ACC112 (cell line): ENCODE results near the gene INPP5A.

Source experiments
- H2AFZ ChIP-seq: fragments of 200-600 bp; sonication (generic); one replicate; pipeline ENCODE4 v1.6.0; 2017; ENCODE audit warnings: antibody characterized with exemption, low read length; ENCODE audit not compliant: unreplicated experiment
- H3K27ac ChIP-seq: fragments of 200-600 bp; sonication (generic); 2 replicates; pipeline ENCODE4 v1.5.1; 2014; ENCODE audit warnings: low read depth, mild to moderate bottlenecking, antibody characterized with exemption, low read length, moderate library complexity
- H3K27me3 ChIP-seq: fragments of 200-600 bp; sonication (generic); 2 replicates; pipeline ENCODE4 v1.6.1; 2014; ENCODE audit warnings: mild to moderate bottlenecking, antibody characterized with exemption, low read length, moderate library complexity, mixed read lengths; ENCODE audit not compliant: insufficient read depth
- H3K36me3 ChIP-seq: fragments of 200-600 bp; sonication (generic); 2 replicates; pipeline ENCODE4 v1.6.1; 2016; ENCODE audit warnings: mild to moderate bottlenecking, antibody characterized with exemption, low read length, moderate library complexity, mixed read lengths; ENCODE audit not compliant: insufficient read depth
- H3K4me1 ChIP-seq: fragments of 200-600 bp; sonication (generic); one replicate; pipeline ENCODE4 v1.6.1; 2016; ENCODE audit warnings: low read length, mixed read lengths; ENCODE audit not compliant: insufficient read depth, unreplicated experiment, control insufficient read depth
- H3K4me3 ChIP-seq: fragments of 200-600 bp; sonication (generic); 2 replicates; pipeline ENCODE4 v1.5.1; 2014; ENCODE audit warnings: mild to moderate bottlenecking, low read depth, low read length
- H3K79me2 ChIP-seq: fragments of 200-600 bp; sonication (generic); one replicate; pipeline ENCODE4 v1.6.0; 2016; ENCODE audit warnings: low read length; ENCODE audit not compliant: control insufficient read depth, unreplicated experiment, insufficient read depth

The INPP5A gene

DNA sequence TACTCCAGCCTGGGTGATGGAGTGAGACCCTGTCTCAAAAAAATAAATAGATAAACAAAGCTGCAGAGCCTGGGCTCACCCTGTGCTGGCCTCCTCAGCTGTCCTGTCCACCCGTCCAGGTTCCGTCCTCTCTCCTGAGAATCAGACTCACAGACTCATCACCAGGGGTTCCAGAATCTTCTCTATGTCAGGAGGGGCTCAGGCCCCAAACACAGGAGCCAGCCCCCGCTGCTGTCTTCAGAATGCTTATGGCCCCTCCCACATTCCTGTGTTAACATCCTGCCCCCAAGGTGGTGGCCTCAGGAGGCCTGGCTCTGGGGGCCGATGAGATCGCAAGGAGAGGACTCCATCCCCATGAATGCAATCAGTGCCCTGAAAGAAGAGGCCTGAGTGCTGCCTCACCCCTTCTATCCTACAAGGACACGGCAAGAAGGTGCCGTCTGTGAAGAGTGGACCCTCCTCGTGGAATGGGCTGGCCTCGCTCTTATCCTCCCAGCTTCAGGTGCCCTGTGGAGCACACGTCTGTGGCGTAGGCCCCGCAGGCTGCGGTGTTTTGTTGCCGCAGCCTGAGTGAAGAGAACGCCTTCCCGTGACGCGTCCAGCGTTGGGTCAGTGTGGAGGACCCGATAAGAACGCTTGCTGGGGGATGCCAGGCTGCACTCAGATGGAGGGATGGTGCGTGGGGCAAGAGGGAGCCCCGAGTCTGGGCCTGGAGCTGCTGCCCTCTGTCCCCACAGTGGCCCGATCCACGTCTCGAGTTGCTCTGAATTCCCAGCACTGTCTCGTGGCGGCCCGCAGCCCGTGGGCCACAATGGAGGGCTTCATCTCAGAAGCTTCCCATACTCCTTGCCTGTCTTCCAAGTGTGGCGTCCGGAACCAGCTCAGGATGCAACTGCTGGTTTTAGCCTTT lies 77.1 kb downstream of the INPP5A start:
- Histone ChIP-seq H3K79me2 (no peaks in the 10 kb centered on the region), H3K4me1 (no peaks in the 10 kb centered on the region), H2AFZ (no peak overlapping the region), H3K27ac (no peak overlapping the region), H3K4me3 (no peak overlapping the region), H3K36me3 (no peaks in the 10 kb centered on the region), H3K27me3 (no peaks in the 10 kb centered on the region)

DNA sequence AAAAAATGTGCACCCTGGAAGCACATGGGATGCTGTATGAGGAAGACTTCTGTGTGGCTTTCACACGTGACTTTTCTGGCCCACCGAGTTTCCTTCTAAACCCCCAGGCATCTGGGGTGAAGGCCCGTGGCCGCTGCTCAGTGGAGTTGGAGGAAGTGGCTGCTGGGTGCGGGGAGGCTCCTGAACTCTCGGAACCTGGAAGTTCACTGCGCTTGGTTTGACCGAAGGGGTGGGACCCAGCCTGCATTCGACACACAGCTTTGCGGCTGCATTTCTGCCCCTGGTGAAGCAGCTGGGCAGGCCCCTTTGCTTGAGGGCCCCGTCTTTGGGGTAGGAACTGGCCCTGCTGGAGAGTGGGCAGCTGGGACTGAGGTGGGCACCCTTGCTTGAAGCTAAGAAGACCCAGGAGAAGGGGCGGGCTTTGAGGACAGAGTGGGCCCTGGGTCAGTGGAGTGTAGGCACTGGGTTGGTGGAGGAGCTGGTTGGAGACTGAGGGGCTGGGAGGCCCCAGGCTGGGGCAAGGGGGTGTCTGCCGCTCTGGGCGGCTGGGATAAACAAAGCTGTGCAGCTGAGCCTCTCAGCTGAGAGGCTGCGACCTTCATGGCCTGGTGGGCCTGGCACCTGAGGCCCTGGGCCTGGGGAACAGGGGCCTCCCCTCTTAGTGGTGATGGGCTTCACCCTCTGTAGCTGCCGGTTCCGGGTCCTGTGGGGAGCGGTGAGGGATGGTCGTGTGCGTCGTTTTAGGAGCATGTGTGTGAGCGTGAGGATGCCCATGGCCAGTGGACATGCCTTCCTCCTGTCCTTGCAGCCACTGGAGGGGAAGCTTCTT lies 78.0 kb downstream of the INPP5A start:
- Histone ChIP-seq H3K36me3 (no peaks in the 10 kb centered on the region), H3K4me3 (no peak overlapping the region), H2AFZ (no peak overlapping the region), H3K27me3 (no peaks in the 10 kb centered on the region), H3K4me1 (no peaks in the 10 kb centered on the region), H3K27ac (no peak overlapping the region), H3K79me2 (no peaks in the 10 kb centered on the region)

DNA sequence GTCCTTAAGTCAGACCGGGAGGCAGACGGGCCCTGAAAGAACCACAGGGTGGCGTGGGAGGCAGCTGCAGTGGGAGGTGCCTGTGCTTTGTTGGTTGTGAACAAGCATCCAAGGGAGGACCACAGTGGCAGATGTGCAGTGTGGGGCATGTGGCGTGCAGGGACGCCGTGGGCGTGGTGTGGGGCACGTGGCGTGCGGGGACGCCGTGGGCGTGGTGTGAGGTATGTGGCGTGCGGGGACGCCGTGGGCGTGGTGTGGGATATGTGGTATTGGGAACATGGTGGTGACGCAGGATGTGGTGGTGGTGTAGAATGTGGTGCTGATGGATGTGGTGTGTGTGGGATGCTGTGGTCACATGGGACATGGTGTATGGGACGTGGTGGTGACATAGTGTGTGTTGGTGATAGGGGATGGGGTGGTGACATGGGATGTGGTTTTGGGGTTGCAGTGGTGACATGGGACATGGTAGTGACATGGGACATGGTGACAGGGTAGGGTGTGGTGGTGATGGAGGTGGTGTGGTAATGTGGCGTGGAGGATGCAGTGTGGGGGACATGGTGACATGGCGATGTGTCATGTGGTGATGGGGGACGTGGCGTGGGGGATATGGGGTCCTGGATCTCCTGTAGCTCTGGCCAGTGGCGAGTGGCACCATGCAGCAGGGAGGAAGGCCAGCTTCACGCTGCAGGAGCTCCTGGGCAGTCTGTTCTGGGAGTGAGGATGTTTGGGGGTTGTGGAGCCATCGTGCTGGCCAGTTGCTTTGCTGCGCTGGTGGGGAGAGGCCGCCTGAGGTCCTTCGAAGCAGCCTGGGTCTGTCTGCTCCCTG lies 78.8 kb downstream of the INPP5A start:
- Histone ChIP-seq H3K4me1 (no peaks in the 10 kb centered on the region), H3K36me3 (no peaks in the 10 kb centered on the region), H3K4me3 (no peak overlapping the region), H2AFZ (no peak overlapping the region), H3K27ac (no peak overlapping the region), H3K27me3 (no peaks in the 10 kb centered on the region), H3K79me2 (no peaks in the 10 kb centered on the region)

GRCh38 chr10:132616996-132617736 lies 79.6 kb downstream of the INPP5A start:
- Histone ChIP-seq H3K27me3 (no peaks in the 10 kb centered on the region), H3K79me2 (no peaks in the 10 kb centered on the region), H3K4me1 (no peaks in the 10 kb centered on the region), H3K36me3 (no peaks in the 10 kb centered on the region), H2AFZ (no peak overlapping the region), H3K4me3 (no peak overlapping the region), H3K27ac (no peak overlapping the region)

DNA sequence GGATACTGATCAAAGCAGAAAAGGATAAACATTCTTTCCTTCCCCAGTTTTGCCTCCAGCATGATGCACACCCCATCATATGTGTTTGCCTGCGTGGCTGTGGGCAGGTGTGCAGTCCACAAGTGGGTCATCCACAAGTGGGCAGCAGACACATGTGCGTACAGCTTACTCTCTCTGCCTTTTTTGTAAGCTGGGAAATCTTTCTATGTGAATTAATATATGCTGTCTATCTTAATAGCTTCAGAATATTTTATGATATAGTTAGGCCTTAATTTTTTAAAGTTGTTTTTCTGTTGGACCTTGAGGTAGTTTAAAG lies 80.1 kb downstream of the INPP5A start:
- no peaks in the 10 kb centered on the region for H3K36me3 ChIP-seq
- H3K4me3 ChIP-seq = no peak overlapping the region
- H3K79me2 ChIP-seq = no peaks in the 10 kb centered on the region
- no peak overlapping the region for H2AFZ ChIP-seq
- no peaks in the 10 kb centered on the region for H3K4me1 ChIP-seq
- no peak overlapping the region for H3K27ac ChIP-seq
- no peaks in the 10 kb centered on the region for H3K27me3 ChIP-seq

DNA sequence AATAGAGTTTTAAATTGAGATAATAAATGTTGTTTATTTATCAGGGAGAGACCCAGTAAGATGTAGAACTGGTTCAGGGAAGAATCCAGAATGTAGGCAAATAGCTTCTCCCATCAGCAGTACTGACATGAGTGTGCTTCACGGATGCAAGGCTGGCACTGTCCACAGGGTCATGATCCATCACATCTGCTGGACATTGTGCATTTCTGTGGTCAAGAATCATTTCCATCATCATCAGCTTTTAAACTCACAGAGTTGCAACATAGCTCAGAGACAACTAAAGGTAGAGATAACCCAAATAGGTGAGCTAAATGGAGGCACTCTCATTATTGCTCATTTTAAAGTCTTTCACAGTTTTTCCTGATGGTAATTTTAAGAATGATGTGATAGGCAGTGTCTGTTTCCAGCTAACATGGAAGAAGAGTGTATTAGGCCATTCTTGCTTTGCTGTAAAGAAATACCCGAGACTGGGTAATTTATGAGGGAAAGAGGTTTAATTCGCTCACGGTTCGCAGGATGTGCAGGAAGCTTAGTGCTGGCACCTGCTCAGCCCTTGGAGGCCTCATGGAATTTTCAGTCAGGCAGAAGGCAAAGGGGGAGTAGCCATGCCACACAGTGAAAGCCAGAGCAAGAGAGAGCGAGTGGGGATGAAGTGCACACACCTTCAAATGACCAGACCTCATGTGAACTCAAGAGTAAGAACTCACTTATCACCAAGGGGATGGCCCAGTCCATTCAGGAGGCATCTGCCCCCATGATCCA lies 80.8 kb downstream of the INPP5A start:
- no peak overlapping the region for H3K27ac ChIP-seq
- no peak overlapping the region for H2AFZ ChIP-seq
- no peaks in the 10 kb centered on the region for H3K27me3 ChIP-seq
- no peaks in the 10 kb centered on the region for H3K4me1 ChIP-seq
- no peaks in the 10 kb centered on the region for H3K36me3 ChIP-seq
- no peak overlapping the region for H3K4me3 ChIP-seq
- H3K79me2 ChIP-seq = no peaks in the 10 kb centered on the region

DNA sequence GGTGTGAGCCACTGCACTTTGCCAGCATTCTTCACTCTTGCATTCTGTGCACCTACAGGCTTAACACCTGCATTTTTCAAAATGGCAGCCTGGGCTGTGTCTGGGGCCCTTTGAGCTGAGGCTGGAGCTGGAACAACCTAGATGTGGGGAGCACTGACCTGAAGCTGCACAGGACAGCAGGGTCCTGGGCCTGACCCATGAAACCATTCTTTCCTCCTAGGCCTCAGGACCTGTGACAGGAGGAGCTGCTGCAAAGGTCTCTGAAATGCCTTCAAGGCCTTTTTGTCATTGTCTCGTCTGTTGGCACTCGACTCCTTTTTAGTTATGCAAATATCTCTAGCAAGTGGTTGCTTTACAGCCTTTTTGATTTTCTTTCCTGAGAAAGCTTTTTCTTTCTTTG lies 82.3 kb downstream of the INPP5A start:
- Histone ChIP-seq H3K4me3 (no peak overlapping the region), H3K4me1 (no peaks in the 10 kb centered on the region), H2AFZ (no peak overlapping the region), H3K36me3 (no peaks in the 10 kb centered on the region), H3K79me2 (no peaks in the 10 kb centered on the region), H3K27me3 (no peaks in the 10 kb centered on the region), H3K27ac (no peak overlapping the region)

GRCh38 chr10:132624061-132624846 lies 86.7 kb downstream of the INPP5A start:
- Histone ChIP-seq H3K27ac (no peak overlapping the region), H3K4me1 (no peaks in the 10 kb centered on the region), H3K27me3 (no peaks in the 10 kb centered on the region), H3K4me3 (no peak overlapping the region), H3K79me2 (no peaks in the 10 kb centered on the region), H3K36me3 (no peaks in the 10 kb centered on the region), H2AFZ (no peak overlapping the region)

DNA sequence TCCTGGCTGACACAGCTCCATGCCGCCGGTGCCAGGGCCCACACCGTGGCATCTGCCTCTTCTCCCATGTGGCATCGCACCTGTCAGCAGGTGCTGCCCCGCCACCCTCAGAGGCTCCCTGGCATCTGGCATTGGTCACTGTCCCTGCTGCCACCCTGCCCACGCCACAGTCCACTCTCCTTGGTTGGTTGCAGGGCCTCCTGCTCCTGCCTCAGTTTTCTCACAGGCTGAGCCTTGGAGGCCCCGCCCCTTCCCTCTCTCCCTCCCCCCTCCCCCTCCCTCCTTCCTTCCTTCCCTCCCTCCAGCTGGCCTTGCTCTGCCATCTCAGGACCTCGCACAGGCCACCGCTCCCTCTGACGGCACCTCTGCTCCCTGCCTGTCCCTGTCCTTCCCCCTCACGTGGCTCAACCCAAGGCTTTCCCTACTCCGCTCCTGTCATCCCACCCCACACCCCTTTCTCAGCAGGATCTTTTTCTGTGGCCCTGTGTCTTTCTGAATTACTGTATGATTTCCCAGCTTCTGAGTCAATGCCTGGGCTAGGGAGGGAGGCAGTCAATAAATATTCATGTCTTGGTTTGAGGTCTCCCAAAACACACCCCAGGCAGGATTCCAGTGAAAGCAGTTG lies 87.4 kb downstream of the INPP5A start:
- Histone ChIP-seq H2AFZ (no peak overlapping the region), H3K27me3 (no peaks in the 10 kb centered on the region), H3K36me3 (no peaks in the 10 kb centered on the region), H3K27ac (no peak overlapping the region), H3K4me1 (no peaks in the 10 kb centered on the region), H3K4me3 (no peak overlapping the region), H3K79me2 (no peaks in the 10 kb centered on the region)
